GM19463 (cell line): ENCODE results near the gene HLCS.

Experiments
- ATAC-seq: cut with Tn5 transposase; IDR thresholded peaks from one replicate; pipeline ENCODE4 v1.9.1; 2021; ENCODE audit warnings: mild to moderate bottlenecking, moderate library complexity; ENCODE audit not compliant: unreplicated experiment

The HLCS gene

GRCh38 chr21:36730291-36731281 is 235.9 kb downstream of the HLCS start:
- ATAC-seq, result no peak

- no peak for ATAC-seq
These were observed 237.0 kb downstream of the HLCS start for GRCh38 chr21:36729310-36729970.

- no peak for ATAC-seq
These were observed 237.9 kb downstream of the HLCS start for GRCh38 chr21:36728371-36729111.

GRCh38 chr21:36727866-36728265 is 238.6 kb downstream of the HLCS start:
- no peak for ATAC-seq

GRCh38 chr21:36725793-36726386 is 240.6 kb downstream of the HLCS start:
- ATAC-seq, result no peak

- no peak for ATAC-seq
These were observed 241.8 kb downstream of the HLCS start for GRCh38 chr21:36724660-36725059.

- ATAC-seq, result no peak
These were observed 243.0 kb downstream of the HLCS start for GRCh38 chr21:36723371-36723881.

- ATAC-seq, result no peak
These were observed 243.8 kb downstream of the HLCS start for GRCh38 chr21:36722370-36723368.

- ATAC-seq, result no peak
These were observed 244.7 kb downstream of the HLCS start for GRCh38 chr21:36721817-36722216.

GRCh38 chr21:36719614-36720013 is 246.9 kb downstream of the HLCS start:
- no peak for ATAC-seq

GRCh38 chr21:36718951-36719501 is 247.4 kb downstream of the HLCS start:
- ATAC-seq, result no peak

- ATAC-seq, result no peak
These were observed 248.5 kb downstream of the HLCS start for GRCh38 chr21:36717976-36718375.

- ATAC-seq, result no peak
These were observed 249.6 kb downstream of the HLCS start for GRCh38 chr21:36716836-36717235.

- ATAC-seq, result no peak
These were observed 250.1 kb downstream of the HLCS start for GRCh38 chr21:36716387-36716786.

GRCh38 chr21:36713746-36714145 is 252.7 kb downstream of the HLCS start:
- no peak for ATAC-seq

- ATAC-seq, result no peak
These were observed 255.8 kb downstream of the HLCS start for GRCh38 chr21:36710729-36711048.

GRCh38 chr21:36709868-36710728 is 256.4 kb downstream of the HLCS start:
- ATAC-seq, result no peak
